Body of pancreas (tissue), 4 donors: ENCODE data around the gene KRTAP10-8.

Source experiments
- CTCF ChIP-seq, 7 experiments: fragments of 450-650 bp in 4 of 7; fragments of 200-600 bp in 3 of 7; sonication (generic) in 3 of 7; IDR thresholded peaks; one replicate each; pipeline ENCODE4 v1.5.1; 2016 to 2019; ENCODE audit warnings: antibody characterized with exemption in 7 of 7
- POLR2A ChIP-seq, 3 donors: fragments of 450-650 bp; IDR thresholded peaks; one replicate each; pipeline ENCODE4 v1.6.1; 2016; ENCODE audit warnings: antibody characterized with exemption in 3 of 3, mild to moderate bottlenecking in 2 of 3

GRCh38 chr21:44623575-44623974 is 11.7 kb downstream of the KRTAP10-8 start:
- TF ChIP-seq CTCF (IDR thresholded peaks at IDR 0.05) (no peak), POLR2A (IDR thresholded peaks at IDR 0.05) (no peak)
